Transverse colon (tissue), 4 donors: ENCODE data around the gene OXSR1.

ENCODE experiments used
- CTCF ChIP-seq, 5 experiments: fragments of 200-600 bp in 3 of 5; fragments of 450-650 bp in 2 of 5; sonication (generic) in 3 of 5; IDR thresholded peaks; 1 replicate in 2 of 5; 2 replicates in 3 of 5; pipeline ENCODE4 v1.5.1; 2016 to 2017; ENCODE audit warnings: antibody characterized with exemption in 5 of 5, inconsistent platforms in 3 of 5, mild to moderate bottlenecking in 2 of 5, moderate library complexity in 1 of 5
- EP300 ChIP-seq: sonication (generic); formaldehyde crosslinking; IDR thresholded peaks from one replicate; pipeline ENCODE4 v1.6.1; 2017; ENCODE audit warnings: antibody characterized with exemption, low read depth
- POLR2A ChIP-seq: fragments of 450-650 bp; IDR thresholded peaks from one replicate; pipeline ENCODE4 v1.6.1; 2016; ENCODE audit warnings: antibody characterized with exemption, mild to moderate bottlenecking, moderate library complexity
- POLR2AphosphoS5 ChIP-seq, 3 donors: sonication (generic); formaldehyde crosslinking; IDR thresholded peaks; one replicate each; pipeline ENCODE4 v1.6.1; 2016; ENCODE audit warnings: antibody characterized with exemption in 3 of 3

DNA sequence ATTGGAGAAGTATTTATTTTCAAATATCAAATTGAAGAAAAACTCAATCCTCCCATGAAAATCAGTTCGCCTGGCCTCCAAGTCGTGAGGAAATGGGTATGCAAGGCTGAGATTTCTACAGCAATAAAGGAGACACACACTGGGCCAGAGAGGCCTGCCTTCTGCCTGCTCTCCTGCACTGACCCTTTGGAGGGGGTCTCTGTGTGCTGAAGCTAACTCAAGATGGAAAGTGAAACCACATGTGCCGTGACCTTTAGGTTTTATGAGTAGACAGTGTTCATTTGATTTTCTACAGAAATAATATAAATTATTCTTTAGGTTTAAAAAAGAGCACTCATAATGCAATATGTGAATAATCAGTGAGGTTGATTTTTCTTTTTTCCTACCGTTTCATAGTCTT is 88.4 kb downstream of the OXSR1 start:
- TF ChIP-seq CTCF (IDR thresholded peaks at IDR 0.05) (no peak), POLR2A (no peak), POLR2AphosphoS5 (IDR thresholded peaks at IDR 0.05) (no peak), EP300 (no peak)
